ENCODE results near the gene INPP5D.
"Not testable (repeated sequence)": the region's sequence is repeated elsewhere in the genome, so short reads cannot be mapped to it uniquely, and the experiment has no call there.

INPP5D gene

GRCh38 chr2:233183869-233184418 is 123.8 kb downstream of the INPP5D start:
- DNase-seq (ENCODE audit: low spot score) = no peak

DNA sequence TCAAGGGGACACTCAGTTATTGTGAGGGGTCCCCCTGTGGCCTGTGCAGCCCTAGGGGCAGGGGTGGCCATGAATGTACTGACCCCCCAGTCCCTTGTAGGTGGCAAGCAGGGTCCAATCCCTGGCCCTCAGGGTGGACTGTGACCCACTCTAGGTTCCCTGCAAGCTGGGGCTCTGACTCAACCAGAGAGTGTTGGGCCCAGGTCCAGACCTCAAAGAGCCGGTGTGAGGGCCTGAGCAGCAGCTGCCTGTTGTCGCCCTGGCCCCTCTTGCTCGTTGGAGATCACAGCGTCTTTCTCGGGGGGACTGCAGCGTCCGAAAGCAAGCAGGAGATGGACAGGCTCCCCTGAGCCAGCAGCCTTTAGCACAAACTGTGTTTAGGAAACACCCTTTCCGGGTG is 124.5 kb downstream of the INPP5D start:
- DNase-seq (ENCODE audit: low spot score) = no peak

GRCh38 chr2:233185330-233185729 is 125.2 kb downstream of the INPP5D start:
- DNase-seq (ENCODE audit: low spot score) = no peak

DNA sequence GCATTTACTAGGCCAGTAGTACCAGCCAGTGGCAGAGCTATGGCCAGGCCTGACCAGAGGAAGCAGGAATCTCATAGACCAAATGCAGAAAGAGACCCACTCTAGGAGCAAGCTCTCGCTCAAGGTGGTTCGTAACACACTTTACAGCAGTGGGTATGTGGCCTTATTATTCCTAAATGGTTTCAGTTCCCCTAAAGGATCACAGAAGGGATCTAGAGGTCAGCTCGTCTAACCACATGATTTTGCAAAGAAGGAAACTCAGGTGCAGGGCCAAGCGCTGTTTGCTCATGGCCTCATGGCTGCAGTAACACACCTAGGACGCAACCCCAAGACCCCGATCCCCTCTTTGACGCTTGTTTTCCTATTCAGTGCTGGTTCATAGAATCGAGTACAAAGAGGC is 125.8 kb downstream of the INPP5D start:
- DNase-seq (ENCODE audit: low spot score) = no peak

DNA sequence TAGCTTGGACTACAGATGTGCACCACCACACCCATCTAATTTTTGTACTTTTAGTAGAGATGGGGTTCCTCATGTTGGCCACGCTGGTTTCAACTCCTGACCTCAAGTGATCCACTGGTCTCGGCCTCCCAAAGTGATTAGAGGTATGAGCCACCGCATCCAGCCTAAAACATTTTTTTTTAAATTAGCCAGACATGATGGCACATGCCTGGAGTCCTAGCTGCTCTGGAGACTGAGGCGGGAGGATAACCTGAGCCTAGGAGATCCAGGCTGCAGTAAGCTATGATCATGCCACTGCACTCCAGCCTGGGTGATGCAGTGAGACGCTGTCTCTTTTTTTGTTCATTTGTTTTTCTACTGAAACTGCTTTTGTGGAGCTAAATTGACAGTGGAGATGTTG is 126.7 kb downstream of the INPP5D start:
- no peak for DNase-seq (ENCODE audit: low spot score)

GRCh38 chr2:233189025-233189424 is 128.9 kb downstream of the INPP5D start:
- no peak for DNase-seq (ENCODE audit: low spot score)

DNA sequence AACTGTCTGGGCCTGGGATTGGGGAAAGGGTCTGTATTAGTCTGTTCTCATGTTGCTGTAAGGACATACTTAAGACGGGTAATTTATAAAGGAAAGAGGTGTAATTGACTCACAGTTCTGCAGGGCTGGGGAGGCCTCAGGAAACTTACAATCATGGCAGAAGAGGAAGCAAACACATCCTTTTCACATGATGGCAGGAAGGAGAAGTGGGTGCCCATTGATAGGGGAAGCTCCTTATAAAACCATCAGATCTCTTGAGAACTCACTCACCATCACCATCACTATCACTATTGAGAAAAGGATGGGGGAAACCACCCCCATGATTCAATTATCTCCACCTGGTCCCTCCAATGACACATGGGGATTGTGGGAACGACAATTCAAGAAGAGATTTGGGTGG is 130.9 kb downstream of the INPP5D start:
- DNase-seq (ENCODE audit: low spot score) = not testable (repeated sequence)

DNA sequence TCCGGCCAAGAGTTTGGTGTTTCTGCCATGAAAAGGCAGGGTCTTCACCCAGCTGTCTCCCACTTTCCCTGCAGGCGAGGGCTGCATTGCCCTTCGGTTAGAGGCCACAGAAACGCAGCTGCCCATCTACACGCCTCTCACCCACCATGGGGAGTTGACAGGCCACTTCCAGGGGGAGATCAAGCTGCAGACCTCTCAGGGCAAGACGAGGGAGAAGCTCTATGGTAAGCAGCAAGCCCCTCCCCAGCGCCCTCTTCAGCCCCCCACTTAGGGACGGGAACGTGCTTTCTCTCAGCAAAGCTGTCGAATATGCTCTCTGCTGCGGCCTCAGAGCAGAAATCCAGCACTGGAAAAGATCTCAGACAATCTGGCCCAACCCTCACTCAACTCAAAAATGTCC is 133.6 kb downstream of the INPP5D start:
- DNase-seq (ENCODE audit: low spot score) = no peak

GRCh38 chr2:233195027-233195426 is 134.9 kb downstream of the INPP5D start:
- DNase-seq (ENCODE audit: low spot score) = no peak

- DNase-seq (ENCODE audit: low spot score) = no peak
These were observed 136.9 kb downstream of the INPP5D start for GRCh38 chr2:233197022-233197421.

- no peak for DNase-seq (ENCODE audit: low spot score)
These were observed 137.9 kb downstream of the INPP5D start for GRCh38 chr2:233198026-233198425.

DNA sequence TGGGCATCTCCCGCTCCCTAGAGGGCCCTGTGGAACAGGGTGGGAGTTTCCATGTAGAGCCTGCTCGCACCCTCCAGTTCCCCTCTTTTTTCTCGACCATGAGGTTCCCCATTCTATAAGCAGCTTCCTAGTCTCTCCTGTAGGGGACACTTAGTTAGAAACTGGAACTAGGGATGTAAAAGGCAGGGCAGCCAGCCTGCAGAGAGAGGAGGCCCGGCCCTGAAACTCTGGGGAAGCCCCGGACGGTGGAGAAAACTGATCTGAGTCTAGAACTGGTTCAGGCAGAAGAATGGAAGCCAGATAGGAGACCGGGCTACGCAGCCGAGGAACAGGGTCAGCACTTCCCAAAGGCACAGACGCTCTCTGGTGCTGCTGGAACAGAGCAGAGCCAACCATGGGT is 139.7 kb downstream of the INPP5D start:
- no peak for DNase-seq (ENCODE audit: low spot score)

DNA sequence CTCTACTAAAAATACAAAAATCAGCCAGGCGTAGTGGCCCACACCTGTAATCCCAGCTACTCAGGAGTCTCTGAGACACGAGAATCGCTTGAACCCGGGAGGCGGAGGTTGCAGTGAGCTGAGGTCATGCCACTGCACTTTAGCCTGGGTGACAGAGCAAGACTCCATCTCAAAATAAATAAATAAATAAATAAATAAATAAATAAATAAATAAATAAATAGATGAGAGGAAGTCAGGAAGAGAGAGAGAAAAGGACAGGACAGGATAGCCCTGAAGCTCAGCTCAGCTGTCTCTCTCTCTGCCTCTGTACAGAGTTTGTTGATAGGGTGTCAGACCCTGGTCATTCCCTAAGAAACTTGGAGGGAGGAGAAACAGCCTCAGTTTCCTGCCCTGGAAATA is 140.6 kb downstream of the INPP5D start:
- DNase-seq (ENCODE audit: low spot score) = not testable (repeated sequence)

DNA sequence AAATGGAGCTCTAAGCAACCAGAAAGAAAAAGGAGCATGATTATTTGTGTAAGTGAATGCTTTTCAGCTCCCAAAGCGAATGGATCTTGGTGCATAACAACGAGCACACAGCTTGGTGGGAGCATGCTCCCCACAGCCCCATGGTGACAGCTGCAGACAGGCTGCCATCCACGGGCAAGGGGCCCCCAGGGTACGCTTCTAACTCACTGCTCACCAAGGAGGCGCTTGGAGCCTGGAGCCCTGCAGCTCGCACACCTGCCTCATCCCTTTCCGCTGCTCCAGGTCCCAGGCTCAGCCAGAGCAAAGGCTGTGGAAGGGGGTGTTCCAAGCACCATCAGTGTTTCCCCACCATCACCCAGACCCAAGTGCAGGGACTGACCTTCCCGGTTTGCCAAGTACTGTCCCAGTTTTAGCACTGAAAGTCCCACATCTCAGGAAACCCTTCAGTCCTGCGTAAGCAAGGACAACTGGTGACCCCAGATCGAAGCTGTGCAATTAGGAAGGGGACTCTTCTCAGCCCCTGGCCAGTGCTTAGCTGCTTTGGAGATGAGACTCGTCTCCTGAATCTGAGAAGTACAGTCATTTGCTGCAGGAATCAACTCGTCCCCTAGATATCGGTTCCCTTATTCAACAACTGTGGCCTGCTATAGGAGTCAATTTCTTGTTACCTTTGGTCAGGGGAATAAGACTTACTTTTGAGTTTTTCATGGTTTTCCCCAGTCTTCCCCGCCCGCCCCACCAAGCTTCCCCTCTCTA is 141.3 kb downstream of the INPP5D start:
- no peak for DNase-seq (ENCODE audit: low spot score)

DNA sequence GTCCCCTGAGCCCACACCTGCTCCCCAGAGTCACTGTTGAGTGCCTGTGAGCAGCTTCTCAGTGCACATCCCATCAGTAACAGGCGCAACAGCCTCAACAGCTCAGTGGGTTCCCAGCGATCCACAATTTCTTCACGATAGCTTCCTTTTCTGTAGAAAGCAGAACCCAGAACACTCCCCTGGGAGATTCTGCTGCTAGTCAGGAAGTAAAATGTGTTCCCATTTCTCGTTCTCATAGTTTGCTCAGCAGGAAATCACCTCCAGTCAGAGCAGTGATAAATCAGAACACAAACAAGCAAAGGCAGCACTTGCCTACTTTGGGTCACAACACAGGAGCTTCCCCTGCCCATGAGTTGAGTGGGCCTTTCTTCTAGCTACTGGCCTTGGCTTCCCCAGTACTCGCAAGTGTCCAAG is 142.4 kb downstream of the INPP5D start:
- no peak for DNase-seq (ENCODE audit: low spot score)

GRCh38 chr2:233203060-233203459 is 142.9 kb downstream of the INPP5D start:
- no peak for DNase-seq (ENCODE audit: low spot score)

DNA sequence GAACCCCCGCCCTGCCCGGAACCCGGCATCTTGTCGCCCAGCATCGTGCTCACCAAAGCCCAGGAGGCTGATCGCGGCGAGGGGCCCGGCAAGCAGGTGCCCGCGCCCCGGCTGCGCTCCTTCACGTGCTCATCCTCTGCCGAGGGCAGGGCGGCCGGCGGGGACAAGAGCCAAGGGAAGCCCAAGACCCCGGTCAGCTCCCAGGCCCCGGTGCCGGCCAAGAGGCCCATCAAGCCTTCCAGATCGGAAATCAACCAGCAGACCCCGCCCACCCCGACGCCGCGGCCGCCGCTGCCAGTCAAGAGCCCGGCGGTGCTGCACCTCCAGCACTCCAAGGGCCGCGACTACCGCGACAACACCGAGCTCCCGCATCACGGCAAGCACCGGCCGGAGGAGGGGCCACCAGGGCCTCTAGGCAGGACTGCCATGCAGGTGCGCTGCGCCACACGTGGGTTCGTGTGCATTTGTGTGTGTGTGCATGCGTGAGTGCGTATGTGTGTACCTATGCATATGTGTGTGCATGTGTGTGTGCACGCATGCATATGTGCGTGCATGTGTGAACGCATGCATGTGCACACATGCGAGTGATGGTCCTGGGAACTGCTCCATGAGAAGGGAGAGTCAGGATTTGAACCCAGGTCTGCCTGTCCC is 144.3 kb downstream of the INPP5D start:
- DNase-seq (ENCODE audit: low spot score) = no peak

GRCh38 chr2:233208382-233209116 is 148.4 kb downstream of the INPP5D start:
- peak; percentile 49 for DNase-seq (ENCODE audit: low spot score)

GRCh38 chr2:233209117-233209532 is 149.0 kb downstream of the INPP5D start:
- DNase-seq (ENCODE audit: low spot score) = no peak

- DNase-seq (ENCODE audit: low spot score) = peak; percentile 11
These were observed 149.5 kb downstream of the INPP5D start for GRCh38 chr2:233209533-233210171.

GRCh38 chr2:233210281-233210680 is 150.1 kb downstream of the INPP5D start:
- DNase-seq (ENCODE audit: low spot score) = no peak

DNA sequence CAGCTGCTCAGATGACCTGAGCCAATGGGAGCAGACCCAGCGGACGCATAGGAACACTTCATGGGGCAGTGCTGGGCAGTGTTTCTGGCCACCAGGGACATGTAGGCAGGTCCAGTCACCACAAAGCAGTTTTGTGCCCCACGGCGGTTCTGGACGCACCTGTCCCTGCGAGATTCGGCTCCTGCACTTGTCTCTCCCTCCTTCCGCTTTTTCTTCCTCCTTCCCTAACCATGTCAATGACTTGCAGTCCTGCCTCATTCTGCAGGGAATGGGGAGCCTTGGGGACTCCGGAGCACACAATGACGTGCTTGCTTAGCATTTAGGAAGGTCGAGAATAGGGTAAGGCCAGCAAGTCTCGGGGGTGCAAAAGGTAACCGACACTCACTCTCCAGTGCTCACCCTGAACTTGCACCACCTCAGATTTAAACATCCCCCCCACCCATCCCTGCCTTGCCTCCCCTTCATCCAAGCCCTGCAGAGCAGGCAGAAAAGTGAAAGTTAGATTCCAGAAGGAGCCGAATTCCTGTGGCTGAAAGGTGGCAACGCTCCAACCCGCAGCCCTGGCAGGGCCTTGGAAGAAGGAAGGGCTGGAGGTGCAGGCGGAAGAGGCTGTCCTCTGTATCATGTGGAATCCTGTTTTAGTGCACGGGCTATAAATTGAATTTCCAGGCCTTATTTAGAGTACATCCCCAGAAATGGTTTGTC is 150.9 kb downstream of the INPP5D start:
- DNase-seq (ENCODE audit: low spot score) = peak; percentile 83
